ENCODE results near the gene FAM236A.
"Not testable (repeated sequence)": the region's sequence is repeated elsewhere in the genome, so short reads cannot be mapped to it uniquely, and the experiment has no call there.

Gene FAM236A

GRCh38 chrX:72937906-72938305 lies at the start of gene FAM236A:
TSS of gene FAM236A (plus strand) at chrX:72938206. CDS start at chrX:72938263, 57 bp downstream.
- H3K4me3 Mint-ChIP-seq; H3K4me1 Mint-ChIP-seq; DNase-seq; H3K36me3 Mint-ChIP-seq (ENCODE audit: low read depth); H3K27ac Mint-ChIP-seq; H3K9me3 Mint-ChIP-seq; H3K27me3 Mint-ChIP-seq (ENCODE audit: low read depth, poor library complexity): not testable (repeated sequence)

- H3K4me3 Mint-ChIP-seq; H3K4me1 Mint-ChIP-seq; H3K27me3 Mint-ChIP-seq (ENCODE audit: low read depth, poor library complexity); H3K9me3 Mint-ChIP-seq; DNase-seq; H3K36me3 Mint-ChIP-seq (ENCODE audit: low read depth); H3K27ac Mint-ChIP-seq: not testable (repeated sequence)
Observed at GRCh38 chrX:72889740-72890139, 48.3 kb upstream of the FAM236A start.

- H3K4me3 Mint-ChIP-seq; H3K36me3 Mint-ChIP-seq (ENCODE audit: low read depth); H3K27me3 Mint-ChIP-seq (ENCODE audit: low read depth, poor library complexity): not testable (repeated sequence)
Observed at GRCh38 chrX:72912315-72912714, 25.7 kb upstream of the FAM236A start, which contains the start of gene FAM236C. TSS of gene FAM236C (plus strand) at chrX:72912615. CDS start at chrX:72912715, 100 bp downstream.

GRCh38 chrX:72916096-72916495 lies 21.9 kb upstream of the FAM236A start:
- not testable (repeated sequence) for H3K9me3 Mint-ChIP-seq; H3K36me3 Mint-ChIP-seq (ENCODE audit: low read depth); H3K4me3 Mint-ChIP-seq; H3K27me3 Mint-ChIP-seq (ENCODE audit: low read depth, poor library complexity); H3K27ac Mint-ChIP-seq; H3K4me1 Mint-ChIP-seq; DNase-seq

More at GRCh38 chrX:72912315-72912714, 25.7 kb upstream of the FAM236A start, which contains the start of gene FAM236C:
- DNase-seq, H3K9me3 Mint-ChIP-seq, H3K4me1 Mint-ChIP-seq, H3K27ac Mint-ChIP-seq: not testable (repeated sequence)

GRCh38 chrX:72932283-72932682 lies 5.7 kb upstream of the FAM236A start:
- H3K27ac Mint-ChIP-seq; H3K27me3 Mint-ChIP-seq (ENCODE audit: low read depth, poor library complexity); H3K4me3 Mint-ChIP-seq; H3K36me3 Mint-ChIP-seq (ENCODE audit: low read depth); H3K9me3 Mint-ChIP-seq; DNase-seq; H3K4me1 Mint-ChIP-seq: not testable (repeated sequence)

GRCh38 chrX:72936455-72936854 lies 1.6 kb upstream of the FAM236A start:
- not testable (repeated sequence) for H3K4me1 Mint-ChIP-seq; H3K27ac Mint-ChIP-seq; H3K9me3 Mint-ChIP-seq; H3K27me3 Mint-ChIP-seq (ENCODE audit: low read depth, poor library complexity); H3K4me3 Mint-ChIP-seq; H3K36me3 Mint-ChIP-seq (ENCODE audit: low read depth); DNase-seq

- H3K27me3 Mint-ChIP-seq (ENCODE audit: low read depth, poor library complexity); H3K27ac Mint-ChIP-seq; H3K9me3 Mint-ChIP-seq; H3K4me1 Mint-ChIP-seq; H3K4me3 Mint-ChIP-seq; DNase-seq; H3K36me3 Mint-ChIP-seq (ENCODE audit: low read depth): not testable (repeated sequence)
Observed at GRCh38 chrX:72936882-72937455, 1.0 kb upstream of the FAM236A start.

- not testable (repeated sequence) for H3K9me3 Mint-ChIP-seq; H3K4me1 Mint-ChIP-seq; H3K36me3 Mint-ChIP-seq (ENCODE audit: low read depth); DNase-seq; H3K4me3 Mint-ChIP-seq; H3K27me3 Mint-ChIP-seq (ENCODE audit: low read depth, poor library complexity); H3K27ac Mint-ChIP-seq
Observed at GRCh38 chrX:72942272-72942671, 4.3 kb downstream of the FAM236A start.

GRCh38 chrX:72943035-72943818 lies 5.2 kb downstream of the FAM236A start:
- not testable (repeated sequence) for H3K9me3 Mint-ChIP-seq; DNase-seq; H3K27ac Mint-ChIP-seq; H3K27me3 Mint-ChIP-seq (ENCODE audit: low read depth, poor library complexity); H3K4me3 Mint-ChIP-seq; H3K4me1 Mint-ChIP-seq; H3K36me3 Mint-ChIP-seq (ENCODE audit: low read depth)

- H3K4me1 Mint-ChIP-seq, H3K4me3 Mint-ChIP-seq, H3K27ac Mint-ChIP-seq: not testable (repeated sequence)
Observed at GRCh38 chrX:72943819-72944169, 5.8 kb downstream of the FAM236A start, which contains the start of gene DMRTC1. TSS of gene DMRTC1 (minus strand) at chrX:72943837. CDS start at chrX:72875694, 68,143 bp downstream.

GRCh38 chrX:72959971-72960370 lies 22.0 kb downstream of the FAM236A start:
- not testable (repeated sequence) for DNase-seq; H3K4me1 Mint-ChIP-seq; H3K9me3 Mint-ChIP-seq; H3K4me3 Mint-ChIP-seq; H3K27me3 Mint-ChIP-seq (ENCODE audit: low read depth, poor library complexity); H3K36me3 Mint-ChIP-seq (ENCODE audit: low read depth); H3K27ac Mint-ChIP-seq

More at GRCh38 chrX:72943819-72944169, 5.8 kb downstream of the FAM236A start, which contains the start of gene DMRTC1:
- H3K36me3 Mint-ChIP-seq (ENCODE audit: low read depth); H3K27me3 Mint-ChIP-seq (ENCODE audit: low read depth, poor library complexity); H3K9me3 Mint-ChIP-seq; DNase-seq: not testable (repeated sequence)

- not testable (repeated sequence) for H3K4me3 Mint-ChIP-seq; DNase-seq; H3K36me3 Mint-ChIP-seq (ENCODE audit: low read depth); H3K9me3 Mint-ChIP-seq; H3K4me1 Mint-ChIP-seq; H3K27me3 Mint-ChIP-seq (ENCODE audit: low read depth, poor library complexity); H3K27ac Mint-ChIP-seq
Observed at GRCh38 chrX:72971859-72972258, 33.9 kb downstream of the FAM236A start.

GRCh38 chrX:72974885-72975284 lies 36.9 kb downstream of the FAM236A start:
- not testable (repeated sequence) for H3K27ac Mint-ChIP-seq

GRCh38 chrX:72980894-72981469 lies 43.0 kb downstream of the FAM236A start:
- not testable (repeated sequence) for H3K27me3 Mint-ChIP-seq (ENCODE audit: low read depth, poor library complexity); H3K4me1 Mint-ChIP-seq; H3K4me3 Mint-ChIP-seq; DNase-seq; H3K27ac Mint-ChIP-seq; H3K36me3 Mint-ChIP-seq (ENCODE audit: low read depth)
- peaks cover 48% of the 10 kb centered on the region for H3K9me3 Mint-ChIP-seq

More at GRCh38 chrX:72974885-72975284, 36.9 kb downstream of the FAM236A start:
- H3K4me1 Mint-ChIP-seq; H3K4me3 Mint-ChIP-seq; DNase-seq; H3K27me3 Mint-ChIP-seq (ENCODE audit: low read depth, poor library complexity); H3K9me3 Mint-ChIP-seq; H3K36me3 Mint-ChIP-seq (ENCODE audit: low read depth): not testable (repeated sequence)

Data from nephron progenitor cell (in vitro differentiated cells).